Esophagus mucosa (tissue), 1 donor: ENCODE measurements around the gene GATA5. TPM values are rescaled to one million over a fixed set of nuclear protein-coding genes. Genes with fewer than 3 reads are reported as not detected.
A peak's percentile ranks its signal among the peaks of the same experiment; 100 is the strongest.
"Not testable (repeated sequence)": the region's sequence is repeated elsewhere in the genome, so short reads cannot be mapped to it uniquely, and the experiment has no call there.

Experiments used
- ATAC-seq: fragments of 200-7000 bp; cut with Tn5 transposase; one replicate; pipeline ENCODE4 v1.9.1; 2020
- total RNA-seq: library from RNA; stranded (reverse); gene quantifications from one replicate; pipeline ENCODE4 v1.2.4, GENCODE V29; 2023
- donor health status: DM: yes; HTN: yes; CAD: no.

The GATA5 gene
- total RNA-seq, 1 donor from 2014 or later: not detected

GRCh38 chr20:62428396-62429295, 47.1 kb downstream of the GATA5 start:
- ATAC-seq: no peak

DNA sequence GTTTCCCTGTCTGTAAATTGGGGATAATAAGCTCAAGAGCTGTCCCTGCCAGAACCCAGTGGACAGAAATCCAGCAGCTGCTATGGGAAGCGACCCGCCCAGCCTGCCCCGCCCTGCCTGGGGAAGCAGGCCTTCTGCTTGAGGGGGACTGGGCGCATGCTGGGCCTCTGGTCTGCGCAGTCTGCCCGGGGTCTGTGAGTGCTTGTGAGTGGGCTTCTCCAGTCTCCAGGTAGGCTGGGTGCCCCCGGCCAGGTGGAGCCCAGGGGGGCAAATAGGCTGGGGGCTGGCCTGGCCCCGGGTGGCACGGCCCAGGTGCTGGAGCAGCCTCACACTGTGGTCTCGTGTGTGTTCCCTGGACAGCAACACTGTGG, 47.8 kb downstream of the GATA5 start:
- peak; percentile 23 for ATAC-seq

DNA sequence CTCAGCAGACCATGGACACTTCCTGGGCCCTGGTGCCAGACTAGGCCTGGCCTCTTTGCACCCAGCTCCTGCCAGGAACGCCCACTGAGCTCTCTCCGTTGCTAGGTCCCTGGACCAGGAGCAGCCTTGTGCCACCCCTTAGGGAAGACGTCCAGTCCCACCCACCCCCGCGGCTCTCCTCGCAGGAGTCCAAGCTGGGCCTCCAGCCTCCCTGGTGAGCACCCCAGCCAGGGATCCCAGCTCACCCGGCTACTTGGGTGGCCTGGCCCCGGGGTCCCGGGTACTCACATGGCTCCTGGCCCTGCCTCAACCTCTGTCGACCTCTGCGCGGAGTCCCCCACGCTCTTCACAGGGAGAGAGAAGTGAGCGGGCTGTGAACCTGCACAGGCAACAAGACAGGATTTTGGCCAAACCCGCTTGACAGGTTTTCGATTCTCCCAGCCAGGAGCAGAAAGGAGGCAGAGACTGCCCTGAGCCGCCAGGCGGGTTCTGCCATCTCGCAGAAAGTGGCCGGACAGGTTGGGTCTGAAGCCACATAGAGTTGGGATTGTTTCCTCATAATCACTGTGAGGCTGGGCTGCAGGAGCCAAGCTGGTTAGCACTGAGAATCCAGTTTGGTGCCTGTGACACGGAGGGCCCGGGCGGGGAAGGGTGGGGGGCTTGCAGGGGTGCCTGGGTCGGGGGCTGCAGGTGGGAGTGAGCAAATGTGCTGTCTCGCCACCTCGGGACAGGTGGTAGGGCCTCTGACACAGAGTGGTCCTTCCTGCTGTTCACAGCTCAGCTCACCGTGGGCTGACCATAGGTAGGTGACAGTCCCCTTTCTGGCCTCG, 48.4 kb downstream of the GATA5 start, which contains the start of gene RBBP8NL:
Gene RBBP8NL (minus strand): TSS at position 368 of the 830 bp plus-strand sequence. CDS start 7,892 bp downstream, outside the sequence.
- peak; percentile 91 for ATAC-seq

- ATAC-seq: peak; percentile 19
Measured at GRCh38 chr20:62426699-62427131, 49.1 kb downstream of the GATA5 start.

DNA sequence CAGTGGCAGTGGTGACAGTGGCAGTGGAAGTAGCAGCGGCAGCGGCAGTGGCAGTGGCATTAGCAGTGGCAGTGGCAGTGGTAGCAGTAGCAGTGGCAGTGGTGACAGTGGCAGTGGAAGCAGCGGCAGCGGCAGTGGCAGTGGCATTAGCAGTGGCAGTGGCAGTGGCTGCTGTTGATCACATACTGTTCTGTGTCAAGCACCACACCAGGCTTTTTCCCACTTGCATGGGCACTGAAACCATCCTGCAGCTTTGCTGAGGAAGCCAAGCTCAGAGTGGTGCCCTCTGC, 49.8 kb downstream of the GATA5 start:
- ATAC-seq: not testable (repeated sequence)

- no peak for ATAC-seq
Measured at GRCh38 chr20:62425281-62426058, 50.3 kb downstream of the GATA5 start.

- no peak for ATAC-seq
Measured at GRCh38 chr20:62424249-62425107, 51.3 kb downstream of the GATA5 start.

DNA sequence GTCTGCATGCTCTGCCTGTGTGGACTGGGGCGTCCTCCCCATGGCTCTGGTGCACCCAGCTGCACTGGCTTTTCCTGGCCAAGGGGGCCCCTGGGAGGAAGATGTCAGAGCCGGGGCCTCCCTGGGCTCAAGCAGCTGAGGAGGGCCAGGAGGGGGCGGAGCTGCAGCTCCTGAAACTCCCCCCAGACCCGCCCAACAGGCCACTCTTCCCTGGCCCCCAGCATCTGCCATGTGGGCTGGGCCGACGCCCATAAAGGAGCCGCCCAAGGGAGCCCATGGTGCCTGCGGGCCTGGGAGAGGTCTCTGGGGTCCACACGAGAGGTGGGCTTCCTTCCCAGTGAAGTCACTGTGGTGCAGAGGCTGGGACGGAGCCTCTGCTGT, 52.5 kb downstream of the GATA5 start:
- no peak for ATAC-seq

- no peak for ATAC-seq
Measured at GRCh38 chr20:62422636-62423325, 53.0 kb downstream of the GATA5 start.

- ATAC-seq: no peak
Measured at GRCh38 chr20:62421716-62421990, 54.1 kb downstream of the GATA5 start.

GRCh38 chr20:62420846-62421715, 54.7 kb downstream of the GATA5 start:
- ATAC-seq: no peak

GRCh38 chr20:62419759-62420158, 56.0 kb downstream of the GATA5 start:
- ATAC-seq: no peak

- ATAC-seq: no peak
Measured at GRCh38 chr20:62418709-62419487, 56.9 kb downstream of the GATA5 start.

DNA sequence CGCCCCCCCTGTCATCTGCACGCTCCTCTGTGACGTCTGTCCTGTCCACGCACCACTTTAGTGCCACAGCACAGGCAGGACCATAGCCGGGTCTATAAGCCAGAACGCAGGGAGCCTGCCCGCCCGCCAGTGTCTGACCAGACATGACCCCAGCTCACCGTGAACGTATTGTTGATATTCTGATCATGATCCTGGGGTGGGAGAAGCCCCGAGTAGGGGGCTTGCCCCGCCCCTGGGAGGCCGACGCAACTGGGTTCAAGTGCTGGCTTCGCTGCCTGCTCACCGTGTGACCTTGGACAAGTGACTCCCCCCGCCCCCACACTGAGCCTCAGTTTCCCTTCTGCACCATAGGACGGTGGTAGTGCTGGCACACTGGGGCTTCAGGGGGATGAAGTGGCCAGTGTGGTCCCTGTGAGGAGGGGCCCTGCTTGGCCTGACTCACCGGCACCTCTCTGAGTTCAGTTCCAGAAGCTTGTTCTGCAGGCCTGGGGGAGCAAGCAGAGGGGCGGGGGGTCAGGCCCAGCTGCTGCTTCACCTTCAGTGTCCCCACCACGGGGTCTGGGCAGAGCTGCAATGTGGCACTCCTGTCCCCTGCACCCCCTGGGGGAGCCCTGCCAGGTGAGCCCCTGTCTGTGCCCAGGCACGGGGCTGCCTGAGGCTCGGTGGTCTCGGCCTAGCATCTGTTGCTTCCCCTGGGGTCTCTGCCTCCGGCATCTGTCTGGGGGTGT, 57.6 kb downstream of the GATA5 start:
- no peak for ATAC-seq

GRCh38 chr20:62416651-62417637, 58.9 kb downstream of the GATA5 start:
- ATAC-seq: no peak

- no peak for ATAC-seq
Measured at GRCh38 chr20:62415354-62416111, 60.3 kb downstream of the GATA5 start.
